GM12891 (cell line): ENCODE data around the gene SNAI3.

Experiments
- DNase-seq: peaks from one replicate; pipeline ENCODE4 v3.0.0; 2011; ENCODE audit warnings: low spot score; ENCODE audit not compliant: insufficient read length
- FAIRE-seq: peaks from 2 replicates; lab custom pipeline; 2011; peaks lifted over from hg19 to GRCh38; lab: Jason Lieb, UNC
- PAX5 ChIP-seq: IDR thresholded peaks from 2 replicates; pipeline ENCODE4 v1.6.1; 2011; ENCODE audit warnings: low read length, moderate library complexity, mild to moderate bottlenecking; ENCODE audit not compliant: insufficient read depth, severe bottlenecking
- POLR2A ChIP-seq: IDR thresholded peaks from 2 replicates; pipeline ENCODE4 v1.6.1; 2011; ENCODE audit warnings: low read depth, low read length, control low read depth
- POLR2AphosphoS5 ChIP-seq: IDR thresholded peaks from 2 replicates; pipeline ENCODE4 v1.6.1; 2011; ENCODE audit warnings: low read depth, low read length, control low read depth
- POU2F2 ChIP-seq: IDR thresholded peaks from 2 replicates; pipeline ENCODE4 v1.6.1; 2011; ENCODE audit warnings: low read depth, mild to moderate bottlenecking, control low read depth, low read length, moderate library complexity
- SPI1 ChIP-seq: IDR thresholded peaks from 2 replicates; pipeline ENCODE4 v1.6.1; 2011; ENCODE audit warnings: low read depth, low read length, control low read depth
- TAF1 ChIP-seq: IDR thresholded peaks from 2 replicates; pipeline ENCODE4 v1.6.1; 2011; ENCODE audit warnings: low read depth, low read length, control low read depth

SNAI3 gene

DNA sequence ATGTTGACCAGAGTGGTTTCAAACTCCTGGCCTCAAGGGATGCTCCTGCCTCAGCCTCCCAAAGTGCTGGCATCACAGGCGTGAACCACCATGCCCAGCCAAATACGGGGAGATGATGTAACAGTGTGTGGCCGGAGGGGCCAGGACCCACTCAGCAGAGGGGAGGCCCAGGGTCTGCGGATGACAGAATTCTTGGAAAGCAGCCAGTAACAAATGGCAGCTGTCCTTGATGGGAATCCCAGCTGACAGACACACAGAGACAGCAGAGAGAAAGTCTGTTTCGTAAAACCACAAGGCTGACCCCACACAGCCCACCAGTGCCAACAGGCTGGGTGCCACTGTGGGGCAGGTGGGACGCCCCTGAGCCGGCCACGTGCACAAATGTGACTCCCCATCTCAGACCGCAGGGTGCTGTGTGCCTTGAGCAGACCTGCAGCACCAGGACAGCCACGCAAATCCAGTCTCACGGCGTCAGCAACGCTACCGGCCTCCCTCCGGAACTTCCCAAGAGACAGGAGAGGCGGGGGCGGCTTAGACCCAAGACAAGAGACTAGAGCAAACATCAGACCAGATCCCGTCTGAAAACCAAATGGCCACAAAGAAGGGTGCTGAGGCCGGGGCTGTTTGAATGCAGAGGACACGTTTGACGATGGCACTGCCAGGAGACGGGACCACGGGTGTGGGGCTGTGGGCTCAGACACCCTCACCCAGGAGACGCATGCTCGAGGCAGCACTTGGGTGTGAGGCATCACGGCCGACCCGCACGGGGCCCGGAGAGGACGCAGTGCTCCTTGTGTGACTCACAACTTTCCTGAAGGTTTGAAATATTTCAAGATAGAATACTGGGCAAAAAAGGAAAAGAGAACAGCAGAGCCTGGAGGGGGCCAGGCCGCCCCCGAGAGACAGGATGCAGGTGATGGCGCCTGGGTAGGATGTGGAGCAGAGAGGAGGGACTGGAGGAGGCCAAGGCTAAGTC lies 44.6 kb upstream of the SNAI3 start:
- TF ChIP-seq SPI1 = no peak
- TF ChIP-seq TAF1 = no peak
- no peak for TF ChIP-seq POLR2A
- no peak for TF ChIP-seq POLR2AphosphoS5
- TF ChIP-seq PAX5 = no peak
- TF ChIP-seq POU2F2 = no peak
- FAIRE-seq (no peak), DNase-seq (no peak)

DNA sequence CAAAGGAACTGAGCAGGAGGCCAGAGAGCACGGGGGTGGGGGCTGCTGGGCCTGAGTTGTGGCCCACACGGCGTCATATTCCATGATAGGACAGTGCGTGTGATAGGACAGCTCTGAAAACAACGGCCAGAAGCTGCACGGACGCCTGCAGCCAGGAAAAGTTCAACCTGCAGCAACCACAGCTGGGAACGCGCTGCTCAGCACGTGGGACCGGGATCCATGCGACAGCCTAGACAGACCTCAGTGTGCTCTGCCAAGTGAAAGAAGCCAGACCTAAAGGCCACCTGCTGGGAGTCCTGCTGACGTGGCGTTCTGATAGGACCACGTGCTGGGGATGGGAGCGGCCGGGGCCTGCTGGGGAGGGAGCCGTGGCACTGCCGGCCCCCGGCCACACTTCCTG lies 41.6 kb upstream of the SNAI3 start:
- no peak for FAIRE-seq
- no peak for DNase-seq
- TF ChIP-seq SPI1 (no peak), POLR2A (no peak), PAX5 (no peak), TAF1 (no peak), POU2F2 (no peak), POLR2AphosphoS5 (no peak)

- FAIRE-seq (no peak), DNase-seq (no peak)
- TF ChIP-seq POU2F2 (no peak), TAF1 (no peak), POLR2AphosphoS5 (no peak), POLR2A (no peak)
Observed at GRCh38 chr16:88726981-88727380, 40.7 kb upstream of the SNAI3 start.

DNA sequence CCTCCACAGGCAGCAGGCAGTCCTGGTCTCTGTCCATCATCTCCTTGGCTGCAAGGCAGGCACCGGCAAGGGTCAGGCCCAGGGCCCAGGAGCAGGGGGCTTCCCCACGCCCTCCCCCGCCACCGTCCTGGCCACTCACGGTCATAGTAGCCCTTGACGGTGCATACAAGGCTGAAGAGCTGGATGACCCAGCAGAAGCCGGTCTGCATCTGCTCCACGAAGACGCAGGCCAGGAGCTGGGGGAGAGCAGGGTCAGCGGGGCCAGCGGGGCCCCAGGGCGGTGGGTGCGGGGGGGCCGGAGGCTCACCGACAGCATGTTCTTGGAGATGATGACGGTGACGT lies 40.1 kb upstream of the SNAI3 start:
- DNase-seq (no peak), FAIRE-seq (no peak)
- no peak for TF ChIP-seq PAX5
- TF ChIP-seq POLR2AphosphoS5 = no peak
- no peak for TF ChIP-seq TAF1
- TF ChIP-seq POLR2A = no peak
- no peak for TF ChIP-seq SPI1
- no peak for TF ChIP-seq POU2F2

GRCh38 chr16:88725609-88726407 lies 39.5 kb upstream of the SNAI3 start:
- no peak for FAIRE-seq
- no peak for DNase-seq
- TF ChIP-seq POU2F2 (no peak), SPI1 (no peak), POLR2AphosphoS5 (no peak), TAF1 (no peak), POLR2A (no peak), PAX5 (no peak)

DNA sequence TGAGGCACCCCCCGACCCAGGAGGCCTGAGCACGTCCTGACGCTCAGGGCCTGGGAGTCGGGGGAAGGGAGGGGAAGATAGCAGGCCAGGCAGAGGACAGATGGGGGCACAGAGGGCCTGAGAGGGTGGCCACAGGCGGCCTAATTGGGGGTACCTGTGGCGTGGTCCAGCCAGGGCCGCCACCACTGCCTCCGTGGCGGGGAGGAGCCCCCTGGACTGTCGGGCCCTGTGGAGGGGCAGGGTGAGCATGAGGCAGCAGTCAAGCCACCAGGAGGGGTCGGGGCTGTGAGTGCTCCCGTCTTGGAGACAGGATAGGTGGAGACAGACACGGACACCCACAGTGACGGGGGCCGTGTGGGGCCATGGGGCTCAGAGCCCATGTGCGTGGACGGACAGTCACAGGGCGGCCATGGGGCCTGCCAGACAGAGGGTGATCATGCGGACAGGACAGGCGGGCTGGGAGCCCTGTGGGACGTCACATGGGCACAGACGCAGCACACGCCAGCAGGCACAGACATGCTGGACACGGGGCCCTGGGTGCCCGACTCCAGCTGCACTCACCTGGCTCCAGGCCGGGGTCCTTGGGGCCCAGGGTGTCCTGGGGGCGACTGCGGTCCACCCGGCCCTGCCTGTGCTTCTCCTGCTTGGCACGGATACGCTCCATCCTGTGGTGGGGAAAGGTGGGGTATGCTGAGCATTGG lies 38.7 kb upstream of the SNAI3 start:
- FAIRE-seq (no peak), DNase-seq (no peak)
- TF ChIP-seq POLR2AphosphoS5 (no peak), POLR2A (no peak), SPI1 (no peak), PAX5 (no peak), TAF1 (no peak), POU2F2 (no peak)

GRCh38 chr16:88723911-88724310 lies 37.6 kb upstream of the SNAI3 start:
- no peak for TF ChIP-seq POU2F2
- TF ChIP-seq TAF1 = no peak
- TF ChIP-seq POLR2A = no peak
- no peak for TF ChIP-seq SPI1
- no peak for TF ChIP-seq PAX5
- no peak for TF ChIP-seq POLR2AphosphoS5
- FAIRE-seq (no peak), DNase-seq (no peak)

- DNase-seq (no peak), FAIRE-seq (no peak)
- no peak for TF ChIP-seq POLR2A
- no peak for TF ChIP-seq POU2F2
- TF ChIP-seq TAF1 = no peak
- TF ChIP-seq POLR2AphosphoS5 = no peak
- TF ChIP-seq SPI1 = no peak
- no peak for TF ChIP-seq PAX5
Observed at GRCh38 chr16:88723507-88723887, 37.2 kb upstream of the SNAI3 start.
